SK-N-SH (cell line): ENCODE results near the gene ZNG1A. TPM values are rescaled to one million over a fixed set of nuclear protein-coding genes. Genes with fewer than 3 reads are reported as not detected.
"Not testable (repeated sequence)": the region's sequence is repeated elsewhere in the genome, so short reads cannot be mapped to it uniquely, and the experiment has no call there.

Experiments used
- CTCF ChIA-PET: fragments of 300-600, 350-600 bp; formaldehyde crosslinking; extraction: SDS; loops from one replicate; lab custom pipeline; 2021; lab: Yijun Ruan, JAX
- POLR2A ChIA-PET: fragments of 350-600 bp; sonication (Branson Sonifier 250); formaldehyde crosslinking; extraction: SDS; loops from one replicate; lab custom pipeline; 2020; ENCODE audit warnings: antibody characterized with exemption, inconsistent platforms; lab: Yijun Ruan, JAX
- DNase-seq: peaks from one replicate; pipeline ENCODE4 v3.0.0; 2012
- H2AFZ ChIP-seq: fragments of 200-600 bp; sonication (generic); 2 replicates; pipeline ENCODE4 v1.8.1; 2016; ENCODE audit warnings: antibody characterized with exemption, mild to moderate bottlenecking, low read depth
- H3F3A ChIP-seq: fragments of 200-600 bp; sonication (generic); replicated peaks from 2 replicates; pipeline ENCODE3; 2016; ENCODE audit warnings: antibody characterized with exemption, mild to moderate bottlenecking; ENCODE audit not compliant: insufficient read depth
- H3K27ac ChIP-seq, 2 experiments: fragments of 200-500 bp in 1 of 2; fragments of 200-600 bp in 1 of 2; sonication (Bioruptor generic) in 1 of 2; sonication (generic), shearing (Covaris generic) in 1 of 2; 2 replicates each; pipeline versions ENCODE4 v1.5.1 to v1.6.1; 2014 to 2016; ENCODE audit warnings: low read depth in 2 of 2, inconsistent platforms in 1 of 2, low read length in 1 of 2, mild to moderate bottlenecking in 1 of 2, mixed read lengths in 1 of 2
- H3K27me3 ChIP-seq: fragments of 200-600 bp; sonication (generic), shearing (Covaris generic); 2 replicates; pipeline ENCODE4 v1.6.1; 2016; ENCODE audit warnings: mixed run types; ENCODE audit not compliant: insufficient read depth
- H3K36me3 ChIP-seq, 2 experiments: fragments of 200-500 bp in 1 of 2; fragments of 200-600 bp in 1 of 2; sonication (Bioruptor generic) in 1 of 2; sonication (generic) in 1 of 2; replicated peaks in 1 of 2; 2 replicates each; pipeline versions ENCODE3 to v1.5.1; 2014 to 2016; ENCODE audit warnings: low read length in 1 of 2, mild to moderate bottlenecking in 1 of 2; ENCODE audit not compliant: insufficient read depth in 2 of 2, control insufficient read depth in 1 of 2
- H3K4me1 ChIP-seq, 2 experiments: fragments of 200-500 bp in 1 of 2; fragments of 200-600 bp in 1 of 2; sonication (Bioruptor generic) in 1 of 2; sonication (generic), shearing (Covaris generic) in 1 of 2; 2 replicates each; pipeline versions ENCODE4 v1.5.1 to v1.6.1; 2014 to 2016; ENCODE audit warnings: low read depth in 1 of 2, low read length in 1 of 2, mixed run types in 1 of 2; ENCODE audit not compliant: insufficient read depth in 2 of 2, control insufficient read depth in 1 of 2
- H3K4me2 ChIP-seq: fragments of 200-600 bp; sonication (generic), shearing (Covaris generic); 2 replicates; pipeline ENCODE4 v1.6.1; 2017; ENCODE audit warnings: mixed run types
- H3K4me3 ChIP-seq, 2 experiments: fragments of 200-500 bp in 1 of 2; fragments of 200-600 bp in 1 of 2; sonication (Bioruptor generic) in 1 of 2; sonication (generic), shearing (Covaris generic) in 1 of 2; 2 replicates each; pipeline versions ENCODE4 v1.5.1 to v1.8.1; 2014 to 2016; ENCODE audit warnings: low read depth in 2 of 2, inconsistent platforms in 1 of 2, low read length in 1 of 2, mild to moderate bottlenecking in 1 of 2, mixed read lengths in 1 of 2, moderate library complexity in 1 of 2
- H3K79me2 ChIP-seq: fragments of 200-600 bp; sonication (generic); 2 replicates; pipeline ENCODE4 v1.8.1; 2017; ENCODE audit warnings: mild to moderate bottlenecking; ENCODE audit not compliant: insufficient read depth
- H3K9ac ChIP-seq: fragments of 200-600 bp; sonication (generic); 2 replicates; pipeline ENCODE4 v1.6.1; 2017; ENCODE audit warnings: mixed run types
- H3K9me2 ChIP-seq: fragments of 200-600 bp; sonication (generic); 2 replicates; pipeline ENCODE4 v1.6.1; 2017; ENCODE audit warnings: mixed run types
- H3K9me3 ChIP-seq: fragments of 200-600 bp; sonication (generic); 2 replicates; pipeline ENCODE4 v1.6.1; 2017; ENCODE audit warnings: mixed run types, mild to moderate bottlenecking, moderate library complexity
- H4K20me1 ChIP-seq: fragments of 200-600 bp; sonication (generic); 2 replicates; pipeline ENCODE4 v1.6.1; 2017; ENCODE audit warnings: mild to moderate bottlenecking, mixed run types; ENCODE audit not compliant: insufficient read depth
- CTCF ChIP-seq: fragments of 200-600 bp; sonication (generic); IDR thresholded peaks from 2 replicates; pipeline ENCODE4 v1.6.1; 2017; ENCODE audit warnings: antibody characterized with exemption, mild to moderate bottlenecking, moderate library complexity
- NRF1 ChIP-seq: IDR thresholded peaks from 2 replicates; pipeline ENCODE4 v1.6.1; 2012; ENCODE audit warnings: low read depth, mild to moderate bottlenecking, low read length
- WGBS: methylation state at CpG from one replicate; pipeline ENCODE4 v1.1.6; 2017; ENCODE audit warnings: low lambda C conversion rate; 5-methylcytosine and 5-hydroxymethylcytosine counted together
- polyA plus RNA-seq, 3 experiments: library from polyadenylated mRNA; depleted of rRNA; stranded (reverse); fragments of >200 nt; gene quantifications; 2 replicates each; pipeline ENCODE4 v1.2.3, GENCODE V29; 2012

ZNG1A gene
- polyA plus RNA-seq, 1 of the 3 experiments (the other 2 are of a cell fraction): 14.3 TPM

GRCh38 chr9:206481-206880 is 27.6 kb upstream of the ZNG1A start:
- H3K36me3 ChIP-seq: no peaks in the 10 kb centered on the region
- no peaks in the 10 kb centered on the region for H3F3A ChIP-seq
- WGBS: 0% methylated on average over 1 of the region's 1 CpG
- no peak for DNase-seq
- TF ChIP-seq CTCF (no peak), NRF1 (no peak)
- no peaks in the 10 kb centered on the region for H3K79me2 ChIP-seq
- H3K4me3 ChIP-seq: no peak overlapping the region
- CTCF ChIA-PET: no interaction called here
- H4K20me1 ChIP-seq: no peaks in the 10 kb centered on the region
- H3K4me2 ChIP-seq: no peak overlapping the region
- POLR2A ChIA-PET: no interaction called here
- no peaks in the 10 kb centered on the region for H3K9me3 ChIP-seq
- no peaks in the 10 kb centered on the region for H3K4me1 ChIP-seq
- no peak overlapping the region for H3K9ac ChIP-seq
- H3K27ac ChIP-seq: no peak overlapping the region
- H3K27me3 ChIP-seq: peaks cover 11% of the 10 kb centered on the region; the same call in 1 of the 2 replicates
- H2AFZ ChIP-seq: no peak overlapping the region
- no peaks in the 10 kb centered on the region for H3K9me2 ChIP-seq

GRCh38 chr9:199601-200000 is 20.7 kb upstream of the ZNG1A start:
- CTCF ChIA-PET, POLR2A ChIA-PET: not testable (repeated sequence)

GRCh38 chr9:178140-178825 is 573 bp downstream of the ZNG1A start:
- H3F3A ChIP-seq, DNase-seq, H4K20me1 ChIP-seq, H3K79me2 ChIP-seq, H3K9me2 ChIP-seq, CTCF ChIA-PET, H3K27me3 ChIP-seq, H3K27ac ChIP-seq, H3K9ac ChIP-seq, H3K4me1 ChIP-seq, H2AFZ ChIP-seq, H3K36me3 ChIP-seq, H3K9me3 ChIP-seq, POLR2A ChIA-PET: not testable (repeated sequence)
- 29% methylated on average over 9 of the region's 23 CpGs for WGBS
- H3K4me3 ChIP-seq: peak overlapping the region in 1 of 2 experiments; percentile 40; a peak in 2 of 4 replicates
- peak overlapping the region; percentile 44; the same call in 1 of the 2 replicates for H3K4me2 ChIP-seq

More at GRCh38 chr9:199601-200000, 20.7 kb upstream of the ZNG1A start:
- not testable (repeated sequence) for H4K20me1 ChIP-seq, H2AFZ ChIP-seq, H3K9me2 ChIP-seq, H3K27me3 ChIP-seq, H3K79me2 ChIP-seq, H3K36me3 ChIP-seq, H3K4me2 ChIP-seq, H3F3A ChIP-seq, H3K9me3 ChIP-seq, H3K9ac ChIP-seq, H3K27ac ChIP-seq, H3K4me1 ChIP-seq, H3K4me3 ChIP-seq, DNase-seq
- WGBS: 54% methylated on average over 1 of the region's 1 CpG

- H3K9me3 ChIP-seq, H3K4me3 ChIP-seq, H3K36me3 ChIP-seq, H3K79me2 ChIP-seq, H3K4me1 ChIP-seq, H3K4me2 ChIP-seq, H3K27me3 ChIP-seq, H3K27ac ChIP-seq, DNase-seq, H2AFZ ChIP-seq, H3F3A ChIP-seq, H4K20me1 ChIP-seq, CTCF ChIA-PET, POLR2A ChIA-PET, H3K9me2 ChIP-seq, H3K9ac ChIP-seq: not testable (repeated sequence)
- no CpG with 5 or more reads among the region's 3 CpGs for WGBS
Measured at GRCh38 chr9:169757-170156, 9.1 kb downstream of the ZNG1A start.

- WGBS: no CpG with 5 or more reads among the region's 1 CpG
- H3F3A ChIP-seq, CTCF ChIA-PET, H3K36me3 ChIP-seq, H3K9me2 ChIP-seq, H3K27ac ChIP-seq, POLR2A ChIA-PET, H3K9me3 ChIP-seq, H3K4me3 ChIP-seq, H4K20me1 ChIP-seq, H2AFZ ChIP-seq, H3K4me1 ChIP-seq, H3K79me2 ChIP-seq, DNase-seq, H3K9ac ChIP-seq, H3K27me3 ChIP-seq, H3K4me2 ChIP-seq: not testable (repeated sequence)
Measured at GRCh38 chr9:159871-160270, 19.0 kb downstream of the ZNG1A start.

- CTCF ChIA-PET, H3K27me3 ChIP-seq, POLR2A ChIA-PET, H2AFZ ChIP-seq, H3K9me2 ChIP-seq, H3K36me3 ChIP-seq, DNase-seq, H3K79me2 ChIP-seq, H3K4me2 ChIP-seq, H3K9me3 ChIP-seq, H4K20me1 ChIP-seq, H3K4me1 ChIP-seq, H3K27ac ChIP-seq, H3K9ac ChIP-seq, H3F3A ChIP-seq, H3K4me3 ChIP-seq: not testable (repeated sequence)
Measured at GRCh38 chr9:151173-151572, 27.7 kb downstream of the ZNG1A start.
